Astrocyte (in vitro differentiated cells and primary cell): ENCODE measurements around the gene BCL2. TPM values are rescaled to one million over a fixed set of nuclear protein-coding genes. Genes with fewer than 3 reads are reported as not detected.

ENCODE experiments used
- DNase-seq: peaks from one replicate; pipeline ENCODE4 v3.0.0-alpha.2; 2010; ENCODE audit warnings: low read depth
- FAIRE-seq: peaks from 2 replicates; lab custom pipeline; 2011; peaks lifted over from hg19 to GRCh38; lab: Jason Lieb, UNC
- H2AFZ ChIP-seq: 2 replicates; pipeline ENCODE4 v1.6.0; 2012; ENCODE audit warnings: low read depth, low read length, inconsistent platforms
- H3K27ac ChIP-seq: 2 replicates; pipeline ENCODE4 v1.5.1; 2011; ENCODE audit warnings: low read depth, low read length, inconsistent platforms
- H3K27me3 ChIP-seq: 2 replicates; pipeline ENCODE4 v1.6.0; 2011; ENCODE audit warnings: low read length, inconsistent platforms; ENCODE audit not compliant: insufficient read depth
- H3K36me3 ChIP-seq: 2 replicates; pipeline ENCODE4 v1.5.1; 2011; ENCODE audit warnings: low read length, inconsistent platforms; ENCODE audit not compliant: insufficient read depth
- H3K4me1 ChIP-seq: 2 replicates; pipeline ENCODE4 v1.5.1; 2011; ENCODE audit warnings: low read length, inconsistent platforms; ENCODE audit not compliant: insufficient read depth
- H3K4me2 ChIP-seq: 2 replicates; pipeline ENCODE4 v1.6.0; 2012; ENCODE audit warnings: low read length, inconsistent platforms
- H3K4me3 ChIP-seq: 2 replicates; pipeline ENCODE4 v1.5.1; 2011; ENCODE audit warnings: low read depth, mild to moderate bottlenecking, low read length, inconsistent platforms; ENCODE audit not compliant: insufficient read depth
- H3K79me2 ChIP-seq: 2 replicates; pipeline ENCODE4 v1.6.0; 2012; ENCODE audit warnings: mild to moderate bottlenecking, low read length, inconsistent platforms; ENCODE audit not compliant: insufficient read depth
- H3K9ac ChIP-seq: 2 replicates; pipeline ENCODE4 v1.6.0; 2012; ENCODE audit warnings: mild to moderate bottlenecking, low read length, inconsistent platforms
- H3K9me3 ChIP-seq: 2 replicates; pipeline ENCODE4 v1.5.1; 2012; ENCODE audit warnings: low read depth, mild to moderate bottlenecking, low read length, inconsistent platforms; ENCODE audit not compliant: insufficient read depth
- H4K20me1 ChIP-seq: 2 replicates; pipeline ENCODE4 v1.6.0; 2012; ENCODE audit warnings: low read length, inconsistent platforms; ENCODE audit not compliant: insufficient read depth
- H3K27ac Mint-ChIP-seq: one replicate; pipeline ENCODE4 v1.8.0; 2021; ENCODE audit warnings: mild to moderate bottlenecking, mixed read lengths; ENCODE audit not compliant: unreplicated experiment
- H3K27me3 Mint-ChIP-seq: one replicate; pipeline ENCODE4 v1.8.0; 2021; ENCODE audit warnings: low read depth, mixed read lengths; ENCODE audit not compliant: unreplicated experiment
- H3K36me3 Mint-ChIP-seq: one replicate; pipeline ENCODE4 v1.8.0; 2021; ENCODE audit warnings: low read depth, mixed read lengths; ENCODE audit not compliant: unreplicated experiment
- H3K4me1 Mint-ChIP-seq: one replicate; pipeline ENCODE4 v1.8.0; 2021; ENCODE audit warnings: low read depth, mixed read lengths; ENCODE audit not compliant: unreplicated experiment
- H3K4me3 Mint-ChIP-seq: one replicate; pipeline ENCODE4 v1.8.0; 2021; ENCODE audit warnings: mild to moderate bottlenecking, moderate library complexity, mixed read lengths; ENCODE audit not compliant: unreplicated experiment
- H3K9me3 Mint-ChIP-seq: one replicate; pipeline ENCODE4 v1.8.0; 2021; ENCODE audit warnings: mild to moderate bottlenecking, mixed read lengths; ENCODE audit not compliant: unreplicated experiment
- EZH2 ChIP-seq: IDR thresholded peaks from 2 replicates; pipeline ENCODE4 v1.6.1; 2012; ENCODE audit warnings: mild to moderate bottlenecking, low read length, inconsistent platforms; ENCODE audit not compliant: insufficient read depth
- total RNA-seq: library from RNA; stranded (reverse); gene quantifications from 2 replicates; pipeline ENCODE4 v1.2.1, GENCODE V29; 2021
- TF ChIP-seq, protein P1 (sequence below): IDR thresholded peaks from 2 replicates; pipeline ENCODE4 v1.5.1; 2011; ENCODE audit warnings: low read depth, mild to moderate bottlenecking, inconsistent platforms, low read length, moderate library complexity; ENCODE audit not compliant: insufficient read depth

BCL2 gene
- total RNA-seq, 1 donor from 2014 or later, result 1.7 TPM

- Mint-ChIP-seq H3K4me3 (no peak overlapping the region), H3K27me3 (peaks cover 9% of the 10 kb centered on the region), H3K4me1 (peaks cover 7% of the 10 kb centered on the region), H3K9me3 (no peaks in the 10 kb centered on the region), H3K27ac (no peak overlapping the region), H3K36me3 (no peaks in the 10 kb centered on the region)
- no peaks in the 10 kb centered on the region for H3K36me3 ChIP-seq
- no peak overlapping the region for H3K4me3 ChIP-seq
- DNase-seq, result no peak
- no peak overlapping the region for H3K27ac ChIP-seq
- H3K9ac ChIP-seq, result no peak overlapping the region
- H3K9me3 ChIP-seq, result no peaks in the 10 kb centered on the region
- no peak for FAIRE-seq
- H2AFZ ChIP-seq, result no peak overlapping the region
- no peaks in the 10 kb centered on the region for H3K27me3 ChIP-seq
- no peak for TF ChIP-seq EZH2
- TF ChIP-seq, protein P1, sequence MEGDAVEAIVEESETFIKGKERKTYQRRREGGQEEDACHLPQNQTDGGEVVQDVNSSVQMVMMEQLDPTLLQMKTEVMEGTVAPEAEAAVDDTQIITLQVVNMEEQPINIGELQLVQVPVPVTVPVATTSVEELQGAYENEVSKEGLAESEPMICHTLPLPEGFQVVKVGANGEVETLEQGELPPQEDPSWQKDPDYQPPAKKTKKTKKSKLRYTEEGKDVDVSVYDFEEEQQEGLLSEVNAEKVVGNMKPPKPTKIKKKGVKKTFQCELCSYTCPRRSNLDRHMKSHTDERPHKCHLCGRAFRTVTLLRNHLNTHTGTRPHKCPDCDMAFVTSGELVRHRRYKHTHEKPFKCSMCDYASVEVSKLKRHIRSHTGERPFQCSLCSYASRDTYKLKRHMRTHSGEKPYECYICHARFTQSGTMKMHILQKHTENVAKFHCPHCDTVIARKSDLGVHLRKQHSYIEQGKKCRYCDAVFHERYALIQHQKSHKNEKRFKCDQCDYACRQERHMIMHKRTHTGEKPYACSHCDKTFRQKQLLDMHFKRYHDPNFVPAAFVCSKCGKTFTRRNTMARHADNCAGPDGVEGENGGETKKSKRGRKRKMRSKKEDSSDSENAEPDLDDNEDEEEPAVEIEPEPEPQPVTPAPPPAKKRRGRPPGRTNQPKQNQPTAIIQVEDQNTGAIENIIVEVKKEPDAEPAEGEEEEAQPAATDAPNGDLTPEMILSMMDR, result no peak
- H4K20me1 ChIP-seq, result no peaks in the 10 kb centered on the region
- H3K4me2 ChIP-seq, result no peak overlapping the region
- H3K4me1 ChIP-seq, result no peaks in the 10 kb centered on the region
- no peaks in the 10 kb centered on the region for H3K79me2 ChIP-seq
These were observed 56.1 kb downstream of the BCL2 start for GRCh38 chr18:63263444-63263843.

- no peaks in the 10 kb centered on the region for H4K20me1 ChIP-seq
- FAIRE-seq (no peak), DNase-seq (no peak)
- no peak overlapping the region for H3K4me3 ChIP-seq
- no peak overlapping the region for H3K27ac ChIP-seq
- no peak overlapping the region for H2AFZ ChIP-seq
- H3K9me3 Mint-ChIP-seq, result no peaks in the 10 kb centered on the region
- no peak overlapping the region for H3K9ac ChIP-seq
- H3K79me2 ChIP-seq, result no peaks in the 10 kb centered on the region
- H3K4me1 ChIP-seq, result no peaks in the 10 kb centered on the region
- H3K4me2 ChIP-seq, result no peak overlapping the region
- peaks cover 9% of the 10 kb centered on the region for H3K27me3 Mint-ChIP-seq
- no peak overlapping the region for H3K27ac Mint-ChIP-seq
- no peaks in the 10 kb centered on the region for H3K9me3 ChIP-seq
- H3K27me3 ChIP-seq, result no peaks in the 10 kb centered on the region
- no peaks in the 10 kb centered on the region for H3K36me3 ChIP-seq
- TF ChIP-seq, protein P1, result no peak
- TF ChIP-seq EZH2, result no peak
- no peaks in the 10 kb centered on the region for H3K36me3 Mint-ChIP-seq
- peaks cover 2% of the 10 kb centered on the region for H3K4me1 Mint-ChIP-seq
- no peak overlapping the region for H3K4me3 Mint-ChIP-seq
These were observed 56.9 kb downstream of the BCL2 start for GRCh38 chr18:63262369-63263335.

GRCh38 chr18:63261029-63261428 lies 58.5 kb downstream of the BCL2 start:
- no peak overlapping the region for H3K27ac Mint-ChIP-seq
- Histone ChIP-seq H3K9ac (no peak overlapping the region), H2AFZ (no peak overlapping the region), H3K4me1 (no peaks in the 10 kb centered on the region), H3K4me3 (no peak overlapping the region), H3K79me2 (no peaks in the 10 kb centered on the region), H3K4me2 (no peak overlapping the region), H3K27ac (no peak overlapping the region), H3K9me3 (no peaks in the 10 kb centered on the region), H3K36me3 (no peaks in the 10 kb centered on the region), H4K20me1 (no peaks in the 10 kb centered on the region), H3K27me3 (no peaks in the 10 kb centered on the region)
- H3K4me3 Mint-ChIP-seq, result no peak overlapping the region
- DNase-seq (no peak), FAIRE-seq (no peak)
- H3K36me3 Mint-ChIP-seq, result no peaks in the 10 kb centered on the region
- H3K4me1 Mint-ChIP-seq, result no peaks in the 10 kb centered on the region
- no peaks in the 10 kb centered on the region for H3K9me3 Mint-ChIP-seq
- TF ChIP-seq EZH2, result no peak
- TF ChIP-seq, protein P1, result no peak
- H3K27me3 Mint-ChIP-seq, result peaks cover 3% of the 10 kb centered on the region
